ENCODE measurements around the gene B4GALT3.

The B4GALT3 gene

GRCh38 chr1:161206411-161207140 lies 29.3 kb upstream of the B4GALT3 start:
- Histone ChIP-seq H3K27me3 (no peaks in the 10 kb centered on the region), H3K4me1 (peaks cover under 1% of the 10 kb centered on the region; the same call in 1 of the 2 replicates), H3K36me3 (peaks cover 54% of the 10 kb centered on the region), H3K4me3 (ENCODE audit: low read depth, low read length) (no peak overlapping the region), H3K9me3 (no peaks in the 10 kb centered on the region)
- DNase-seq, result no peak
- no peak for TF ChIP-seq CTCF (IDR thresholded peaks at IDR 0.05; ENCODE audit: low read depth, low read length)

- Histone ChIP-seq H3K4me1 (peaks cover 33% of the 10 kb centered on the region), H3K9me3 (no peaks in the 10 kb centered on the region), H3K4me3 (ENCODE audit: low read depth, low read length) (peak within 1 kb of the TSS; percentile 67), H3K36me3 (peaks cover 17% of the 10 kb centered on the region), H3K27me3 (no peaks in the 10 kb centered on the region)
- DNase-seq, result peak; percentile 98
- TF ChIP-seq CTCF (IDR thresholded peaks at IDR 0.05; ENCODE audit: low read depth, low read length), result peak; percentile 48
Observed at GRCh38 chr1:161201836-161202712, 24.8 kb upstream of the B4GALT3 start, which contains the start of gene NDUFS2. NDUFS2 (plus strand) TSS chr1:161202367; CDS start chr1:161202386, 19 bp downstream.

- Histone ChIP-seq H3K36me3 (peaks cover 8% of the 10 kb centered on the region), H3K9me3 (no peaks in the 10 kb centered on the region), H3K4me3 (ENCODE audit: low read depth, low read length) (peak overlapping the region; percentile 67), H3K27me3 (no peaks in the 10 kb centered on the region), H3K4me1 (peaks cover 39% of the 10 kb centered on the region)
- no peak for TF ChIP-seq CTCF (IDR thresholded peaks at IDR 0.05; ENCODE audit: low read depth, low read length)
- no peak for DNase-seq
Observed at GRCh38 chr1:161200992-161201835, 23.9 kb upstream of the B4GALT3 start.

GRCh38 chr1:161200421-161200991 lies 23.2 kb upstream of the B4GALT3 start:
- H3K9me3 ChIP-seq, result no peaks in the 10 kb centered on the region
- H3K4me3 ChIP-seq (ENCODE audit: low read depth, low read length), result no peak overlapping the region
- peaks cover 7% of the 10 kb centered on the region; the same call in 1 of the 2 replicates for H3K36me3 ChIP-seq
- no peak for DNase-seq
- peaks cover 39% of the 10 kb centered on the region for H3K4me1 ChIP-seq
- TF ChIP-seq CTCF (IDR thresholded peaks at IDR 0.05; ENCODE audit: low read depth, low read length), result no peak
- H3K27me3 ChIP-seq, result no peaks in the 10 kb centered on the region

GRCh38 chr1:161199506-161200139 lies 22.3 kb upstream of the B4GALT3 start:
- no peak for DNase-seq
- Histone ChIP-seq H3K4me1 (peaks cover 39% of the 10 kb centered on the region), H3K36me3 (0 out of 2 replicates have a peak, but pooled peaks cover 3% of the 10 kb centered on the region), H3K9me3 (no peaks in the 10 kb centered on the region), H3K27me3 (no peaks in the 10 kb centered on the region), H3K4me3 (ENCODE audit: low read depth, low read length) (no peak overlapping the region)
- TF ChIP-seq CTCF (IDR thresholded peaks at IDR 0.05; ENCODE audit: low read depth, low read length), result no peak

All from BE2C (cell line).